Measurements from ENCODE around the gene MAIP1. TPM values are rescaled to one million over a fixed set of nuclear protein-coding genes. Genes with fewer than 3 reads are reported as not detected.

Gene MAIP1
- total and polyA plus RNA-seq, 9 of the 15 experiments (the other 6 are each of a cell fraction or from before 2014, with no cell fraction given) = 3.6 to 30.0 (median 24.5) TPM

DNA sequence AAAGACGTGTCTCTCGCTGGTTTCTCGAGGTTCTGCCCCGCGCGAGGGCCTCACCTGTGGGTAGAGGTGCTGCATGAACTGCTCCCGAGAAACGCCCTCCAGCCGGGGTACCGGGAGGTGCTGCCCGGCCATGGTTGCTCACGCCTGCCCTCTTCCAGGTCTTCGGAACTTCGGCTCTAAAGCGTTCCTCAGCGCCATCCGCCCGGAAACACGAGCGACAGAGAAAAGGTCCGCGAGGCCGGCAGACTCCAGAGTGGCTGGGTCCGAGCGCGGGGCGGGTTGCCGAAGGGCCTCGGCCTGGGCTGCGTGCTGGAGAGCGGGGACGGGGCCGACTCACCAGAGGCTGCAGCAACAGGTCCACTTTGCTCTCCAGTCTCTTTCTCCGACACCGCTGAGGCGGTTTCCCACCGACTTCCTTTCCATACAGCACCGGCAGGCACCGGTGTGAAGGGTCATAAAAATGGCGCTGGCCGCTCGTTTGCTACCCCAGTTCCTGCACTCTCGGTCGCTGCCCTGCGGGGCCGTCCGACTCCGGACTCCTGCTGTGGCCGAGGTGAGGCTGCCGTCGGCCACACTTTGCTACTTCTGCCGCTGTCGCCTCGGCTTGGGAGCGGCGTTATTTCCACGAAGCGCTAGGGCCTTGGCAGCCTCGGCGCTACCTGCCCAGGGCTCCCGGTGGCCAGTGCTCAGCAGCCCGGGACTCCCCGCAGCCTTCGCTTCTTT is at the start of gene MAIP1, which contains the start of gene TYW5 (continued):
- TF ChIP-seq, protein P1, sequence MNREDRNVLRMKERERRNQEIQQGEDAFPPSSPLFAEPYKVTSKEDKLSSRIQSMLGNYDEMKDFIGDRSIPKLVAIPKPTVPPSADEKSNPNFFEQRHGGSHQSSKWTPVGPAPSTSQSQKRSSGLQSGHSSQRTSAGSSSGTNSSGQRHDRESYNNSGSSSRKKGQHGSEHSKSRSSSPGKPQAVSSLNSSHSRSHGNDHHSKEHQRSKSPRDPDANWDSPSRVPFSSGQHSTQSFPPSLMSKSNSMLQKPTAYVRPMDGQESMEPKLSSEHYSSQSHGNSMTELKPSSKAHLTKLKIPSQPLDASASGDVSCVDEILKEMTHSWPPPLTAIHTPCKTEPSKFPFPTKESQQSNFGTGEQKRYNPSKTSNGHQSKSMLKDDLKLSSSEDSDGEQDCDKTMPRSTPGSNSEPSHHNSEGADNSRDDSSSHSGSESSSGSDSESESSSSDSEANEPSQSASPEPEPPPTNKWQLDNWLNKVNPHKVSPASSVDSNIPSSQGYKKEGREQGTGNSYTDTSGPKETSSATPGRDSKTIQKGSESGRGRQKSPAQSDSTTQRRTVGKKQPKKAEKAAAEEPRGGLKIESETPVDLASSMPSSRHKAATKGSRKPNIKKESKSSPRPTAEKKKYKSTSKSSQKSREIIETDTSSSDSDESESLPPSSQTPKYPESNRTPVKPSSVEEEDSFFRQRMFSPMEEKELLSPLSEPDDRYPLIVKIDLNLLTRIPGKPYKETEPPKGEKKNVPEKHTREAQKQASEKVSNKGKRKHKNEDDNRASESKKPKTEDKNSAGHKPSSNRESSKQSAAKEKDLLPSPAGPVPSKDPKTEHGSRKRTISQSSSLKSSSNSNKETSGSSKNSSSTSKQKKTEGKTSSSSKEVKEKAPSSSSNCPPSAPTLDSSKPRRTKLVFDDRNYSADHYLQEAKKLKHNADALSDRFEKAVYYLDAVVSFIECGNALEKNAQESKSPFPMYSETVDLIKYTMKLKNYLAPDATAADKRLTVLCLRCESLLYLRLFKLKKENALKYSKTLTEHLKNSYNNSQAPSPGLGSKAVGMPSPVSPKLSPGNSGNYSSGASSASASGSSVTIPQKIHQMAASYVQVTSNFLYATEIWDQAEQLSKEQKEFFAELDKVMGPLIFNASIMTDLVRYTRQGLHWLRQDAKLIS (CRISPR knock-in tag; IDR thresholded peaks at IDR 0.05) = no peak
- TF ChIP-seq, protein P2, sequence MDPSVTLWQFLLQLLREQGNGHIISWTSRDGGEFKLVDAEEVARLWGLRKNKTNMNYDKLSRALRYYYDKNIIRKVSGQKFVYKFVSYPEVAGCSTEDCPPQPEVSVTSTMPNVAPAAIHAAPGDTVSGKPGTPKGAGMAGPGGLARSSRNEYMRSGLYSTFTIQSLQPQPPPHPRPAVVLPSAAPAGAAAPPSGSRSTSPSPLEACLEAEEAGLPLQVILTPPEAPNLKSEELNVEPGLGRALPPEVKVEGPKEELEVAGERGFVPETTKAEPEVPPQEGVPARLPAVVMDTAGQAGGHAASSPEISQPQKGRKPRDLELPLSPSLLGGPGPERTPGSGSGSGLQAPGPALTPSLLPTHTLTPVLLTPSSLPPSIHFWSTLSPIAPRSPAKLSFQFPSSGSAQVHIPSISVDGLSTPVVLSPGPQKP (CRISPR knock-in tag; IDR thresholded peaks at IDR 0.05) = no peak
- TF ChIP-seq ETV5 (CRISPR knock-in tag; IDR thresholded peaks at IDR 0.05; ENCODE audit: low read depth) (no peak), ARID2 (IDR thresholded peaks at IDR 0.05) (no peak), TAF7 (tag; IDR thresholded peaks at IDR 0.05) (peak; percentile 14; the same call in 1 of the 2 replicates), STAG1 (CRISPR knock-in tag; IDR thresholded peaks at IDR 0.05; ENCODE audit: borderline replicate concordance) (no peak), PRPF4 (IDR thresholded peaks at IDR 0.05; ENCODE audit: insufficient read depth, low read depth, low read length, poor library complexity, severe bottlenecking) (no peak), PHB2 (IDR thresholded peaks at IDR 0.05; ENCODE audit: low read depth) (no peak), FOXK2 (conservative IDR thresholded peaks at IDR 0.05 in 1 of 2, IDR thresholded peaks at IDR 0.05 in 1 of 2; ENCODE audit: low read depth in 2 of 2) (peak in 1 of 2 experiments; percentile 56; a peak in 2 of 4 replicates), MTA3 (IDR thresholded peaks at IDR 0.05; ENCODE audit: borderline replicate concordance) (peak; percentile 87; the same call in 1 of the 2 replicates)
- TF ChIP-seq, protein P3, sequence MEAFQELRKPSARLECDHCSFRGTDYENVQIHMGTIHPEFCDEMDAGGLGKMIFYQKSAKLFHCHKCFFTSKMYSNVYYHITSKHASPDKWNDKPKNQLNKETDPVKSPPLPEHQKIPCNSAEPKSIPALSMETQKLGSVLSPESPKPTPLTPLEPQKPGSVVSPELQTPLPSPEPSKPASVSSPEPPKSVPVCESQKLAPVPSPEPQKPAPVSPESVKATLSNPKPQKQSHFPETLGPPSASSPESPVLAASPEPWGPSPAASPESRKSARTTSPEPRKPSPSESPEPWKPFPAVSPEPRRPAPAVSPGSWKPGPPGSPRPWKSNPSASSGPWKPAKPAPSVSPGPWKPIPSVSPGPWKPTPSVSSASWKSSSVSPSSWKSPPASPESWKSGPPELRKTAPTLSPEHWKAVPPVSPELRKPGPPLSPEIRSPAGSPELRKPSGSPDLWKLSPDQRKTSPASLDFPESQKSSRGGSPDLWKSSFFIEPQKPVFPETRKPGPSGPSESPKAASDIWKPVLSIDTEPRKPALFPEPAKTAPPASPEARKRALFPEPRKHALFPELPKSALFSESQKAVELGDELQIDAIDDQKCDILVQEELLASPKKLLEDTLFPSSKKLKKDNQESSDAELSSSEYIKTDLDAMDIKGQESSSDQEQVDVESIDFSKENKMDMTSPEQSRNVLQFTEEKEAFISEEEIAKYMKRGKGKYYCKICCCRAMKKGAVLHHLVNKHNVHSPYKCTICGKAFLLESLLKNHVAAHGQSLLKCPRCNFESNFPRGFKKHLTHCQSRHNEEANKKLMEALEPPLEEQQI (IDR thresholded peaks at IDR 0.05) = peak; percentile 90
- TF ChIP-seq, protein P4, sequence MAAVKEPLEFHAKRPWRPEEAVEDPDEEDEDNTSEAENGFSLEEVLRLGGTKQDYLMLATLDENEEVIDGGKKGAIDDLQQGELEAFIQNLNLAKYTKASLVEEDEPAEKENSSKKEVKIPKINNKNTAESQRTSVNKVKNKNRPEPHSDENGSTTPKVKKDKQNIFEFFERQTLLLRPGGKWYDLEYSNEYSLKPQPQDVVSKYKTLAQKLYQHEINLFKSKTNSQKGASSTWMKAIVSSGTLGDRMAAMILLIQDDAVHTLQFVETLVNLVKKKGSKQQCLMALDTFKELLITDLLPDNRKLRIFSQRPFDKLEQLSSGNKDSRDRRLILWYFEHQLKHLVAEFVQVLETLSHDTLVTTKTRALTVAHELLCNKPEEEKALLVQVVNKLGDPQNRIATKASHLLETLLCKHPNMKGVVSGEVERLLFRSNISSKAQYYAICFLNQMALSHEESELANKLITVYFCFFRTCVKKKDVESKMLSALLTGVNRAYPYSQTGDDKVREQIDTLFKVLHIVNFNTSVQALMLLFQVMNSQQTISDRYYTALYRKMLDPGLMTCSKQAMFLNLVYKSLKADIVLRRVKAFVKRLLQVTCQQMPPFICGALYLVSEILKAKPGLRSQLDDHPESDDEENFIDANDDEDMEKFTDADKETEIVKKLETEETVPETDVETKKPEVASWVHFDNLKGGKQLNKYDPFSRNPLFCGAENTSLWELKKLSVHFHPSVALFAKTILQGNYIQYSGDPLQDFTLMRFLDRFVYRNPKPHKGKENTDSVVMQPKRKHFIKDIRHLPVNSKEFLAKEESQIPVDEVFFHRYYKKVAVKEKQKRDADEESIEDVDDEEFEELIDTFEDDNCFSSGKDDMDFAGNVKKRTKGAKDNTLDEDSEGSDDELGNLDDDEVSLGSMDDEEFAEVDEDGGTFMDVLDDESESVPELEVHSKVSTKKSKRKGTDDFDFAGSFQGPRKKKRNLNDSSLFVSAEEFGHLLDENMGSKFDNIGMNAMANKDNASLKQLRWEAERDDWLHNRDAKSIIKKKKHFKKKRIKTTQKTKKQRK (IDR thresholded peaks at IDR 0.05; ENCODE audit: borderline replicate concordance, low read depth, low read length) = no peak

Measured in K562 (cell line).